Measurements from ENCODE around the gene OPRL1.

- TF ChIP-seq CTCF (conservative IDR thresholded peaks at IDR 0.05 in 1 of 2, IDR thresholded peaks at IDR 0.05 in 1 of 2; ENCODE audit: low read depth in 1 of 2, low read length in 2 of 2) = no peak
- TF ChIP-seq EZH2 (IDR thresholded peaks at IDR 0.05; ENCODE audit: low read length, missing control alignments) = no peak
Observed at GRCh38 chr20:64149809-64150560, 70.1 kb downstream of the OPRL1 start.
